Limb (tissue), 2 donors: Measurements from ENCODE around the gene ARHGEF6.

Source experiments
- DNase-seq, 2 donors: peaks; one replicate each; pipeline ENCODE4 v3.0.0-alpha.2; 2016; ENCODE audit errors: extremely low spot score in 2 of 2

The ARHGEF6 gene

GRCh38 chrX:136691028-136691809, 89.5 kb downstream of the ARHGEF6 start:
- DNase-seq, result no peak

- no peak for DNase-seq
Measured at GRCh38 chrX:136689436-136689835, 91.3 kb downstream of the ARHGEF6 start.

- no peak for DNase-seq
Measured at GRCh38 chrX:136687457-136687856, 93.3 kb downstream of the ARHGEF6 start.

GRCh38 chrX:136684120-136684519, 96.6 kb downstream of the ARHGEF6 start:
- DNase-seq, result no peak

- no peak for DNase-seq
Measured at GRCh38 chrX:136679531-136679930, 101.2 kb downstream of the ARHGEF6 start.

GRCh38 chrX:136674270-136674985, 106.3 kb downstream of the ARHGEF6 start:
- no peak for DNase-seq

- no peak for DNase-seq
Measured at GRCh38 chrX:136671006-136671610, 109.6 kb downstream of the ARHGEF6 start.

- no peak for DNase-seq
Measured at GRCh38 chrX:136667446-136668168, 113.1 kb downstream of the ARHGEF6 start.

- DNase-seq, result no peak
Measured at GRCh38 chrX:136666088-136666487, 114.6 kb downstream of the ARHGEF6 start.

- DNase-seq, result no peak
Measured at GRCh38 chrX:136665258-136665900, 115.4 kb downstream of the ARHGEF6 start.

- DNase-seq, result no peak
Measured at GRCh38 chrX:136662976-136663375, 117.8 kb downstream of the ARHGEF6 start.

GRCh38 chrX:136662104-136662503, 118.6 kb downstream of the ARHGEF6 start:
- no peak for DNase-seq

- DNase-seq, result no peak
Measured at GRCh38 chrX:136660896-136661295, 119.8 kb downstream of the ARHGEF6 start.

- DNase-seq, result no peak
Measured at GRCh38 chrX:136659174-136659573, 121.6 kb downstream of the ARHGEF6 start.

GRCh38 chrX:136658151-136658550, 122.6 kb downstream of the ARHGEF6 start:
- DNase-seq, result no peak

GRCh38 chrX:136656361-136656964, 124.3 kb downstream of the ARHGEF6 start:
- DNase-seq, result no peak

GRCh38 chrX:136652822-136653723, 127.7 kb downstream of the ARHGEF6 start:
- peak in 1 of 2 donors; percentile 1 for DNase-seq

- DNase-seq, result no peak
Measured at GRCh38 chrX:136650811-136651210, 129.9 kb downstream of the ARHGEF6 start.

GRCh38 chrX:136647677-136648360, 132.9 kb downstream of the ARHGEF6 start, which contains the start of gene CD40LG:
TSS of gene CD40LG (plus strand) at chrX:136648158. CDS start at chrX:136648249, 91 bp downstream.
- no peak for DNase-seq
